ENCODE measurements around the gene ASMT.
"Not testable (repeated sequence)": the region's sequence is repeated elsewhere in the genome, so short reads cannot be mapped to it uniquely, and the experiment has no call there.

ASMT gene, protein sequence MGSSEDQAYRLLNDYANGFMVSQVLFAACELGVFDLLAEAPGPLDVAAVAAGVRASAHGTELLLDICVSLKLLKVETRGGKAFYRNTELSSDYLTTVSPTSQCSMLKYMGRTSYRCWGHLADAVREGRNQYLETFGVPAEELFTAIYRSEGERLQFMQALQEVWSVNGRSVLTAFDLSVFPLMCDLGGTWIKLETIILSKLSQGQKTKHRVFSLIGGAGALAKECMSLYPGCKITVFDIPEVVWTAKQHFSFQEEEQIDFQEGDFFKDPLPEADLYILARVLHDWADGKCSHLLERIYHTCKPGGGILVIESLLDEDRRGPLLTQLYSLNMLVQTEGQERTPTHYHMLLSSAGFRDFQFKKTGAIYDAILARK

DNA sequence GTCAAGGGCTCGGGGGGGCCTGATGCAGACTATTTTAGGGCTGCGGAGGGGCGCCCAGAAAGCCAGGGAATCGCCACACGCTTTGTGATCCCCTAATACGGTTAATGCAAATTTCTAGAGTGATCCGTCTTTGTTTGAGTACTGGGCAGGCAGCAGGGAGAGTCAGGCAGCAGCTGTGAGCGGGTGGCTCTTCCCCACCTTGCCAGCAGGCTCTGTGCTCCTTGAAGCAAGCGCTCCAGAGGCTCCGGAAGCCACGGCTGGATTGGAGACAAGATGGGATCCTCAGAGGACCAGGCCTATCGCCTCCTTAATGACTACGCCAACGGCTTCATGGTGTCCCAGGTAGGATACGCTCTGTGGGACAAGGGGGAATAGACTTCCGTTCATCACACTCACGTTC lies at the start of gene ASMT:
Gene ASMT, plus strand, starts transcription at position 133 of the 400 bp plus-strand sequence. Its CDS starts 141 bp downstream, at position 274.
- DNase-seq (ENCODE audit: low read depth in 2 of 2) = no peak

DNA sequence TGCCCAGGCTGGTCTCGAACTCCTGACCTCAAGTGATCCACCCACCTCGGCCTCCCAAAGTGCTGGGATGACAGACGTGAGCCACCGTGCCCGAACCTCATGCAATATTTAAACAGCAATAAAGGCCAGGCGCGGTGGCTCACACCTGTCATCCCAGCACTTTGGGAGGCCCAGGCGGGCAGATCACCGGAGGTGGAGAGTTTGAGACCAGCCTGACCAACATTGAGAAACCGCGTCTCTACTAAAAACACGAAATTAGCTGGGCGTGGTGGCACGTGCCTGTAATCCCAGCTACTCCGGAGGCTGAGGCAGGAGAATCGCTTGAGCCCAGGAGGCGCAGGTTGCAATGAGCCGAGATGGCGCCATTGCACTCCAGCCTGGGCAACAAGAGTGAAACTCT lies 40.7 kb upstream of the ASMT start:
- DNase-seq (ENCODE audit: low read depth in 2 of 2) = not testable (repeated sequence)

DNA sequence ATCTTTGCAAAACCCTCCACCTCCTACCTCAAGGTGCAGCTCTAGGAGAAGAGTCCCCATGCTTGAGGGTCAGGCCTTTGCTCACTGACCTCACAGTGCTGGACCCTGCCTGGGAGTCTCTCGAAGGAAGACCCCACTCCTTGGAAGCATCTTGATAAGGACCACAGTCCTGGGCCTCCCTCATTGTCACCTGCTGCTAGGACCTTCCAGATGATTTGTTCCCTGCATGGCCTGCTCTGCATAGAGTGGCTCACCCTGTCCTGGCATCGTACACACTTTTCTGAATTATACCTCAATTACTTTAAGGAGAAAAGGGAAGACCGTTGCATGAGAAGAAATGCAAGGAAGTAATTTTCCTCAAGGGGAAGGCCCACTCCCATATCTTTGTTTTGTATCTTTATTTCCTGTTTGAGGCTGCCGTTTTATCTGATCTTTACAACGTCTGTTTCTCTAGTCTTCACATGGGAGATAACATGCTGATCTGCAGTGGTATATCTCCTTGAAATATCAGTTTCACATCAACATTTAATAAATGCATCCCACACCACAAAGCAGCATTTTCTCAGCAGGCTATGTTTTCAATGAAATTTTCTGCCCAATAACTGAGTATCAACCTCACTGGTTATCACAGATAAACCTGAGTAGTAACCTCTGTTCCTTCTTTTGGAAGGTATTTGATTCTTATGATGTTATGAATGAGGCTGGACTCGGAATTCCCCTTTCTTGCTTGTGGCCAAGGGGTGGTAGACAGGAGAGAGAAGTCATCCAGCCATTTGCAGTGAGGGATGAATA lies 38.5 kb upstream of the ASMT start:
- DNase-seq (ENCODE audit: low read depth in 2 of 2) = no peak

DNA sequence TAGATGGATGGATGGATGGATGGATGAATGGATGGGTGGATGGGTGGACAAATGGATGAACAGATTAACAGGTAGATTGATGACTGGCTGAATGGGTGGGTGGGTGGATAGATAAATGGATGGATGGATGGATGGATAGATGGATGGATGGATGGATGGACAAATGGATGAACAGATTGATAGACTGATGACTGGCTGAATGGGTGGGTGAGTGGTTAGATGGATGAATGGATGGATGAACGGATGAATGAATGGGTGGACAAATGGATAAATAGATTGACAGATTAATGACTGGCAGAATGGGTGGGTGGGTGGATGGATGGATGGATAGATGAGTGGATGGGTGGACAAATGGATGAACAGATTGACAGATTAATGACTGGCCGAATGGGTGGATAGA lies 37.0 kb upstream of the ASMT start:
- DNase-seq (ENCODE audit: low read depth in 2 of 2) = no peak

DNA sequence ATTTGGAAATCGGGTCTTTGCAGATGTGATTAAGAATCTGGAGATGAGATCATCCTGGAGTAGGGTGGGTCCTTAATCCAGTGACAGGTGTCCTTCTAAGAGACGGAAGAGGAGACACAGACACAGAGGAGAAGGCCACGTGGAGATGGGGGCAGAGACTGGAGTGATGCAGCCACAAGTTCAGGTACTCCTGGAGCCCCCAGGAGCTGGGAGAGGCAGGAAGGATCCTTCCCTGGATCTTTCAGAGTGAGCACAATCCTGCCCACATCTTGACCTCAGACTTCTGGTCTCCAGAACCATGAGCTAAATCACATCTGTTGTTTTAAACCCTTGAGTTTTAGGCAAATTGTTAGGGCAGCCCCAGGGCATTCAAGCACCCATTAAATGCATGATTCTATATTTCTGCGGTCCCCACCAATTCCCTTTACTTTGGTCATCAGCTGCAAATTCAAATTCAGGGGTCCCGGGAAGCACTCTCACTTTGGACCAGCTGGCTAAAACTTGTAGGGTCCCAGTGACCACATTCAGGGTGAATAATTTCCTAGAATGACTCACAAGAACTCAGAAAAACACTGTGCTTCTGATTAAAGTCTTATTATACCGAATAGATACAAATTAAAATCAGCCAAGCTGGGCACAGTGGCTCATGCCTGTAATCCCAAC lies 36.2 kb upstream of the ASMT start:
- no peak for DNase-seq (ENCODE audit: low read depth in 2 of 2)

DNA sequence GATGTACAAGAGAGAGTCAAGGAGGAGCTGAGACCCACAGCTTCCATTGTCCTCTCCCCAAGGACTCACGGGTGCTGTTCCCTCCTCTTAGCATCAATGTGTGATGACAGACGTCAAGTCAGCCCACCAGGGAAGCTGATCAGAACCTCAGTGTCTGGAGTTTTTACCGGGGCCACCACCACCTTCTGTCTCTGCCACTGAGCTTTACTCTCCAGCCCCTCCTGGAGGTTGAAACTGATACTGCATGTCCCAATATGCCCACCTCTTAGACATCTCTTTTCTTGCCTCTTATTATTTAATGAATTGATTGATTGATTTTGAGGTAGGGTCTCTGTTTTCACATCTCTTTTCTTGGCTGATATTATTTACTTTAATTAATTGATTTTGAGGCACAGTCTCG lies 33.7 kb upstream of the ASMT start:
- peak; percentile 48 to 74 for DNase-seq (ENCODE audit: low read depth in 2 of 2)

DNA sequence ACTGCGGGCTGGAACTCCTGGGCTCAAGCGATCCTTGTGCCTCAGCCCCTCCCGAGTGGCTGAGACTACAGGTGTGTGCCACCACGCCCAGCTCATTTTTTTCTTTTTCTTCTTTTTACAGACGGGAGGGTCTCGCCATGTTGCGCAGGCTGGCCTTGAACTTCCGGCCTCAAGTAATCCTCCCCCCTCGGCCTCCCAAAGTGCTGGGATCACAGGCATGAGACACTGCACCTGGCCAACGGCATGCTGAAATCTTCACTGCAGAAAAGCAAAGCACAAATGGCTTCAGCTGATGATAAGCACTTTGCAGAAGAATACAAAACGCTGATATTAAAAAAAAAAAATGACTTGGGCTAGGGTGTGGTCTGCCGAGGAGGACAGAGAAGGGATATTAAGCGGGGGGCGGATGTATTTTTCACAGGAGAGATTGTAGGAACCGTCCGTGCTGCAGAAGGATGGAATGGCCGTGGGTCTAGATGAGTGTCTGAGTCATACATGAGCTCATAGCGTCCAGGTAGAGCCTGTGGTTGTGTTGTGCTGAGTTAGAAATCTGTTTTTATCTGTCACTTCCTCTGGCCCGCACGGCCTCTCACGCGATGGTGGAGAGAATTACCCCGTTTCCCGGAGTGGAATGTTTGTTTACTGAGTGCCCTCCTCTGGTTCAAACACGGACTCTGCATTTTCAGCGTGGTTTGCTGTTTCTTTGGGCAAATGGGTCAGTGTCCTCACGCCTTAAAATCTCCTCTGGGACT lies 32.0 kb upstream of the ASMT start:
- DNase-seq (ENCODE audit: low read depth in 2 of 2) = peak in 1 of 2 donors; percentile 41

DNA sequence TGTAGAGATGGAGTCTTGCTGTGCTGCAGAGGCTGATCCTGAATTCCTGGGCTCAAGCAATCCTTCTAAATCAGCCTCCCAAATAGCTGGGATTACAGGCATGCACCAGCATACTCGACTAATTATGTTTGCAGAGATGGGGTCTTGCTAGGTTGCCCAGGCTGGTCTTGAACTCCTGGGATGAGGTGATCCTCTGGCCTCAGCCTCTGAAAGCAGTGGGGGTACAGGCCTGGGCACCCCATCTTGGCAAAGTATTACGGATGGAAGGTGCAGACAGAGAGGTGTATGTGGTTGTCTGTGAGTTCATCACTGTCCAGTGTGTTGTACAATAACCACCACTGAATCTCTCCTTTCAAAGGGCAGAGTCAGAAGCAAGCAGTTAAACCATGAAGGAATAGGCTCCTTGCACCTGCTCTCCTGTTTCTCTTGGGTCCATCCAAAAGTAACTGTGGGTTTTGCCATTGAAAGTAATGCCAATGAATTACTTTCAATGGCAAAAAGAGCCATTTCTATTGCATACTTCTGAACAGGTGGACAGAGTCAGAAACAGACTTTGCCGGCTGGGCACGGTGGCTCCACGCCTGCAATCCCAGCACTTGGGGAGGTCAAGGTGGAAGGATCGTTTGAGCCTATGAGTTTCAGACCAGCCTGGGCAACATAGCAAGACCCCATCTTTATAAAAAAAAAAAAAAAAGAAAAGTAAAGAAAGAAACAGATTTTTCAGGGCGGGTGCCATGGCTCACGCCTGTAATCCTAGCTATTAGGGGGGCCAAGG lies 30.4 kb upstream of the ASMT start:
- no peak for DNase-seq (ENCODE audit: low read depth in 2 of 2)

DNA sequence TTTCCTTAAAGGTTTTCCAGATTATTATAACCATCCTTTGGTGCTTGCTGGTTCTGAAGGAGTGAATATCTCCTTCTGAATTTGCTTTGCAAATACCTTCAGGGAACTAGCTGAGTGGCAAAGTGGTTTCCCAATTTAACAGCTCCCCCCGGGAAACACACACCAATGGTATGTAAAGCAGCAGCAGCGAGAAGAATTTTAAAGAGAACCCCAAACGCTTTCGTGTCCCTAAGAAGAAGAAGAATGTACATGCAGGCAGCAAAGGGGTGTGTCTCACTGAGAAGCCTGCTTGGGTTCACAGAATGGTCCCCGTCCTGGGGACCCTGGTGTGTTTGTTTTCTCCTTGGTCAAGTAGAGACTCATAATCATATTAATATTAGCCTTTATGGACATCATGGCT lies 27.7 kb upstream of the ASMT start:
- no peak for DNase-seq (ENCODE audit: low read depth in 2 of 2)

DNA sequence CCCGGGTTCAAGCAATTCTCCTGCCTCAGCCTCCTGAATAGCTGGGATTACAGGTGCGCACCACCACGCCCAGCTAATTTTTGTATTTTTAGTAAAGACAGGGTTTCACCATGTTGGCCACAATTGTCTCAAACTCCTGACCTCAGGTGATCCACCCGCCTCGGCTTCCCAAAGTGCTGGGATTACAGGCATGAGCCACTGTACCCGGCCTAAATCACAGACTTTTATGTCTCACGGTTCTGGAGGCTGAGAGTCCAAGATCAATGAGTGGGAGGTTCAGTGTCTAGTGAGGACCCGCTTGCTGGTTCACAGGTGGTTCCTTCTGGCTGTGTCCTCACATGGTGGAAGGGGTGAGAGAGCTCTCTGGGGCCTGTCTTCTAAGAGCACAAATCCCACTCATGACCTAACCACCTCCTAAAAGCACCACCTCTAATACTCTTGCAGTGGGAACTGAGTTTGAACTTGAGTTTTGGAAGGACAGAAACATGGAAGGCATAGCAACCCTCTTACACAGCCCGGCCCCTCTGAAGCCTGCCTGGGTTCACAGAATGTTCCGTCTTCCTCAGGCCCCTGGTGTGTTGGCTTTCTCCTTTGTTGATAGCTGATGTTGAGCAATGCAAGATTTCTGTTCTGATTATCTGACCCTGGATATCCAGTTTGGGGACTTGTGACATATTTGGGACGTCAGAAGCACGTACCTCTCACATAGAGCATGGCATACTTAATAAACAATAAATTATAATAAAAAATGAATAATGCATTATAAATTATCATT lies 25.3 kb upstream of the ASMT start:
- no peak for DNase-seq (ENCODE audit: low read depth in 2 of 2)

DNA sequence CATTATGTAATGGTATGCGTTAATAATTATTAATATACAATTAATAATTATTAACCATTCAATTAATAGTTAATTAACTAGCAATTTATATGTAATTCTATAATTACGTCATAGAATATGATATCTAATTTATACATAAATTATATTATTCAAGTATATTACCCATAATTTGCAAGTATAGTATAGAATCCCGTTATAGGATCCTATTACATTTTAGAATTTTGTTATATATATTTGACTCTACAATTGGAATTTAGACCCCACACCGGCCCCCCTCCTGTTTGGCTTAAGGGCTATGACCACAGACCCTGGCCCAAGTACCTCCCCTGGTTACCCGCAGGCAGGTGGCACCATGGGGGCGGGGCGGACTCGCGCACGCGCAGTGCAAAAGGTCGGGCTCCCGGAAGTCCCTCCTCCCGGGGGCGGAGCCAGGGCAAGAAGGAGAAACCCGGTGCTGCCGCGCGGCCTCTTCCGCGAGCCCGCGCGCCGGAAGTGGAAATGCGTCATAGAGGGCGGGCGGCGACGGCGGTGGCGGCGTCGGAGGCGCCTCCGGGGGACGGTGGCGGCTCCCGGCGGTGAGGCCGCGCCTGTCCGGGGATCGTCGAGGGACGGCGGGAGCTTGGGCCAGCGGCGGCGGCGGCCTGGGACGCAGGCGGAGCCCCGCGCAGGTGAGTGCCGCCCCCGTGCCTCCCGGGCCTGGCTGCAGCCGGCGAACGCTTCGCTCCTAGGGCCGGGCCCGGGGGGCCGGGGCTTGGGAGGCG lies 23.6 kb upstream of the ASMT start, which contains the start of gene AKAP17A:
Gene AKAP17A, plus strand, starts transcription at position 503 of the 761 bp plus-strand sequence. CDS start 1,859 bp downstream, outside the sequence.
- peak; percentile 98 for DNase-seq (ENCODE audit: low read depth in 2 of 2)

DNA sequence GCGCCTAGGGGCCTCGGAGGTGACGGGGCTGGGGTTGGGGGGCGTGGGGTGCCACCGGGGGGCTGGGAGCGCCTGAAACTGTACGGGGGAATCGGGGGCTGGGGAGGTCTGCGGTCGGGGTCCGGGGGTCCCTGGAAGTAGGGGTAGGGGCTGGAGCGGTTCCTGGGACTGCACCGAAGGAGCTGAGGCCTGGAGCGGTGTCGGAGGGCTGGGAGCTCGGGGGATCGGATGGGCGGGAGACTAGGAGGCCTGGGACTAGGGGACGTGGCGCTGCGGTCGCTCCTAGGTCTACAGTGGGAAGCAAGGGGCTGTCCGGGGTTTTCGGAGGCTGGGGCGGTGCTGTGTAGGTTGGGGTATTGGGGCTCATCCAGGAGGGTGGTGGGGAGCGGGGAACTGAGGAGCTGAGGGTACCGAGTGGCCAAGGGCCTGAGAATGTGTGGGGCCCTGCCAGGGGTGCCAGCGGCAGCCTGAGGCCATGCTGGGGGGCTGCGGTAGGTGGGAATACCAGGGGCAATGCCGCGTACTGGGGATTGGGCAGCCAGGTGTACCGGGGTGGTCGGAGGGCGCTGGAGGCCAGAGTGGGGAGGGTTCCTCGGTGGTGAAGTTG lies 22.9 kb upstream of the ASMT start:
- no peak for DNase-seq (ENCODE audit: low read depth in 2 of 2)

DNA sequence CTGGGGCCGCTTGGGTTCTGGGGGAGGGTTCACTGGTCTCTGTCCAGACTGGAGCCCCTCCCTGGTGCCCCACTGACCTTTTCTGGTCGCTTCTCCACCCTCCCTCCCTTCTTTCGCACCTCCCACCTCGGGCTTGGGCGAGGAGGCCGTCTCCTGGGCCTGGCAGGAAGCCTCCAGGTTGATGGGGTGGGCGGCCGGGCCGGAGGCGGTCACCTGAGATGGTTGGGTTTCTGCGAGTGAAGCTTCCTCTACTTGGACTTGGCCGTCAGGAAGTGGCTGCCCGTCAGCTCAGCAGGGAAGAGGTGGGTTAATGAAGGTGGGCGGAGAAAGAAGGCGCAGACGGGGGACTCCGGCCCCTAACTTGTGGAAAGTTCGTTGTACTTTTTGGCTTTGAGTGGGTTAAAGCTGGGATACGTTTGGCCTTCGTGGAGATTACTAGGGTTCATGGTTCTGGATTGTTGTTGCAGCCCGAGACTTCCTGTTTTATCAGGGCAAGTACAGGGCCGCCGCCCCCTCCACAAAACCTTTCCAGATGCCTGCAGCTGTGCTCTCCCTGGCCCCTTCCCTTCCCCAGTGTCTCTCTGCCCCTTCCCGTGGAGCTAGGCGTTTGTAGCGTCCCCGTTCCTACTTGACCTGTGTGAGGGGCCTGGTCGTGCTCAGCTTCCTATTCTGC lies 22.3 kb upstream of the ASMT start:
- DNase-seq (ENCODE audit: low read depth in 2 of 2) = peak in 1 of 2 donors; percentile 20

DNA sequence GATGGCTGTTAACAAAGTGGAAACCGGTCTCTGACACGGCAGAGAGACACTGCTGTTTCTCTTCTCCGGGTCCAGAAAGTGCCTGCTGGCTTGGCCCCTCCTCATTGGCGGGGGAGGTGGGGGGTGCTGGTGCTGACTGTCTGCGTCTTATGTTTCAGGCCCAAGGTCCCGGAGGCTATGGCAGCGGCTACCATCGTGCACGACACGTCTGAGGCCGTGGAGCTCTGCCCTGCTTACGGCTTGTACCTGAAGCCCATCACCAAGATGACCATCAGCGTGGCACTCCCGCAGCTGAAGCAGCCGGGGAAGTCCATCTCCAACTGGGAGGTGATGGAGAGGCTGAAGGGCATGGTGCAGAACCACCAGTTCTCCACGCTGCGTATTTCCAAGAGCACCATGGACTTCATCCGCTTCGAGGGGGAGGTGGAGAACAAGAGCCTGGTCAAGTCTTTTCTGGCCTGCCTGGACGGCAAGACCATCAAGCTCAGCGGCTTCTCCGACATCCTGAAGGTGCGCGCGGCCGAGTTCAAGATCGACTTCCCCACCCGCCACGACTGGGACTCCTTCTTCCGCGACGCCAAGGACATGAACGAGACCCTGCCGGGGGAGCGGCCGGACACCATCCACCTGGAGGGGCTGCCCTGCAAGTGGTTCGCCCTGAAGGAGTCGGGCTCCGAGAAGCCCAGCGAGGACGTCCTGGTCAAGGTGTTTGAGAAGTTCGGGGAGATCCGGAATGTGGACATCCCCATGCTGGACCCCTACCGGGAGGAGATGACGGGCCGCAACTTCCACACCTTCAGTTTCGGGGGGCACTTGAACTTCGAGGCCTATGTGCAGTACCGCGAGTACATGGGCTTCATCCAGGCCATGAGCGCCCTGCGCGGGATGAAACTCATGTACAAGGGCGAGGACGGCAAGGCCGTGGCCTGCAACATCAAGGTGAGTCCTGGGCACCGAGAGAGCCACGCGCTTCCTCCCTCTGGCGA lies 21.3 kb upstream of the ASMT start:
- DNase-seq (ENCODE audit: low read depth in 2 of 2) = no peak

DNA sequence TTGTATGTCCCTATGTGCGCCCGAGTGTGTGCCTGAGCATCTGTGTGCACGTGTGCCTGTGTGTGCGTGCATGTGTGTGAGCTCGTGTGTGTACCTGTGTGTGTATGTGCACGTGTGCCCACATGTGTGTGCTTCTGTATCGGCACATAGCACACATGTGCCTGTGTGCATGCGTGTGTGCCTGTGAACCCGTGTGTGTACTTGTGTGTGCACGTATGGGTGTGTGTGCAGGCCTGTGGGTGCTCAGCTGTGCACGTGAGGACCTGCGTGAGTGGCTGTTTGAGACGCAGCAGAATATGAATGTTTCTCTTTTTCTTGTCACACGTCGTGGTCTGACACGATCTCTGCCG lies 19.2 kb upstream of the ASMT start:
- no peak for DNase-seq (ENCODE audit: low read depth in 2 of 2)

DNA sequence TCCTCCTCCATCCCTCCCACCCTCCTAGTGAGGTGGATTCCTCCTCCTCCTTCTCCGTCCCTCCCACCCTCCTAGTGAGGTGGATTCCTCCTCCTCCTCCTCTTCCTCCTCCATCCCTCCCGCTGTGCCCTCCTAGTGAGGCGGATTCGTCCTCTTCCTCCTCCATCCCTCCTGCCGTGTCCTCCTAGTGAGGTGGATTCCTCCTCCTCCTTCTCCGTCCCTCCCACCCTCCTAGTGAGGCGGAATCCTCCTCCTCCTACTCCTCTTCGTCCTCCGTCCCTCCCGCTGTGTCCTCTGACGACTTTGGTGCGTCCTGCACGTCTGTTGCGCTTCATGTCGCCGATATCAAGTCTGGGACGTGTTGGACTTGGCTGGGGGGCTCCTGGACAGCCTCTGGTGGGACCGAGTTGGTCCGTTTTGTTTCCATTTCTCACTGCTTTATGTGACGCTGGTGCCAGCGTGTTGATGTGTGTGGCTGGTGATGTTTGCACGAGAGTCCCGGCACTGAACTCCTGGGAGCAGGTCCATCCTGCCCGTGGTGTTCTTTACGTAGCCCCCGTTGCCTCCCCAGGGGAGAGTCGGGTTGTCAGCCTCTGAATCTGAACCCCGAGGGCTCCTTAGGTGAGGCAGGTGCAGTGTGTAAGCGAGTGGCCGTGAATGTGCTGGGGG lies 18.0 kb upstream of the ASMT start:
- no peak for DNase-seq (ENCODE audit: low read depth in 2 of 2)
